C4-2B (cell line): ENCODE results near the gene ALDH16A1.

Experiments
- CTCF ChIP-seq: fragments of 450-650 bp; conservative IDR thresholded peaks from 2 replicates; pipeline ENCODE4 v1.5.1; 2017; ENCODE audit warnings: mild to moderate bottlenecking
- ZFX ChIP-seq: fragments of 450-650 bp; IDR thresholded peaks from 2 replicates; pipeline ENCODE4 v1.6.1; 2017

GRCh38 chr19:49491030-49491803 is 38.2 kb downstream of the ALDH16A1 start:
- TF ChIP-seq CTCF = no peak
- TF ChIP-seq ZFX = no peak
